ENCODE data around the gene LTB. TPM values are rescaled to one million over a fixed set of nuclear protein-coding genes. Genes with fewer than 3 reads are reported as not detected.
"Not testable (repeated sequence)": the region's sequence is repeated elsewhere in the genome, so short reads cannot be mapped to it uniquely, and the experiment has no call there.

The LTB gene
- total and polyA plus RNA-seq, 4 donors = 9.8 to 31.9 (median 12.2) TPM

DNA sequence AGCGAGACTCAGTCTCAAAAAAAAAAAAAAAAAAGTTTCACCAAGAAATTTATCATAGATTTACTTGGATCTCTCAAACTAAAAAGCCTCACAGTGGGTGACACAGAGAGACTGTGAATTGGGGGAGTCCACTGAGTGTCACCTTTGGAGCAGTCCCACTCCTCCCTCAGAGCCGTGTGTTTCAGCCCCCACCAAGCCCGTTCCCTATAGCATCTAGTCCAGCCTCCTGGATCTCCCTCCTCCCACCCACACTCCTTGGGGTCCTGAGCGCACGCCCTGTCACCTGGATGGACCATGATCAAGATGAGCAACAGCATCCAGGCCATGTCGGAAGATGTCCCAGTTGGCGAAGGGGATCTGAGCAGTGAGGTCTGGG, 10.2 kb upstream of the LTB start:
- H3K9me3 ChIP-seq (ENCODE audit: control insufficient read depth in 4 of 4, insufficient read depth in 3 of 4, low read length in 3 of 4) = no peaks in the 10 kb centered on the region
- DNase-seq (no peak), ATAC-seq (ENCODE audit: insufficient read depth, low FRiP score) (no peak)
- WGBS, 2 donors = 89 to 93% methylated on average over 7 of the region's 7 CpGs
- no peak overlapping the region for H3K27ac ChIP-seq (ENCODE audit: low read depth in 1 of 2, low read length in 1 of 2)
- no peak overlapping the region for H3K9ac ChIP-seq (ENCODE audit: insufficient read depth in 1 of 2, low read length in 2 of 2)
- TF ChIP-seq CTCF (IDR thresholded peaks at IDR 0.05; ENCODE audit: control extremely low read depth, extremely low read depth) = no peak
- no peaks in the 10 kb centered on the region for H3K27me3 ChIP-seq (ENCODE audit: control insufficient read depth in 3 of 3, insufficient read depth in 3 of 3, low read length in 2 of 3)
- no peaks in the 10 kb centered on the region for H3K36me3 ChIP-seq (ENCODE audit: control insufficient read depth in 4 of 4, insufficient read depth in 4 of 4, low read length in 4 of 4)
- H3K4me3 ChIP-seq = no peak overlapping the region
- H3K4me1 ChIP-seq (ENCODE audit: control insufficient read depth in 5 of 5, insufficient read depth in 5 of 5, low read length in 5 of 5) = no peaks in the 10 kb centered on the region

GRCh38 chr6:31590691-31591090, 8.5 kb upstream of the LTB start:
- not testable (repeated sequence) for H3K9ac ChIP-seq (ENCODE audit: insufficient read depth in 1 of 2, low read length in 2 of 2); H3K4me3 ChIP-seq; H3K36me3 ChIP-seq (ENCODE audit: control insufficient read depth in 4 of 4, insufficient read depth in 4 of 4, low read length in 4 of 4); ATAC-seq (ENCODE audit: insufficient read depth, low FRiP score); H3K27me3 ChIP-seq (ENCODE audit: control insufficient read depth in 3 of 3, insufficient read depth in 3 of 3, low read length in 2 of 3); DNase-seq; H3K4me1 ChIP-seq (ENCODE audit: control insufficient read depth in 5 of 5, insufficient read depth in 5 of 5, low read length in 5 of 5); H3K9me3 ChIP-seq (ENCODE audit: control insufficient read depth in 4 of 4, insufficient read depth in 3 of 4, low read length in 3 of 4); H3K27ac ChIP-seq (ENCODE audit: low read depth in 1 of 2, low read length in 1 of 2)
- 81 to 93% methylated on average over 5 of the region's 5 CpGs for WGBS, 2 donors

GRCh38 chr6:31588871-31589650, 6.8 kb upstream of the LTB start:
- no peak overlapping the region for H3K4me3 ChIP-seq
- no peaks in the 10 kb centered on the region for H3K36me3 ChIP-seq (ENCODE audit: control insufficient read depth in 4 of 4, insufficient read depth in 4 of 4, low read length in 4 of 4)
- ATAC-seq (ENCODE audit: insufficient read depth, low FRiP score) (no peak), DNase-seq (no peak)
- WGBS, 2 donors = 57 to 64% methylated on average over 8 to 9 of the region's 9 CpGs
- no peak for TF ChIP-seq CTCF (IDR thresholded peaks at IDR 0.05; ENCODE audit: control extremely low read depth, extremely low read depth)
- no peak overlapping the region for H3K27ac ChIP-seq (ENCODE audit: low read depth in 1 of 2, low read length in 1 of 2)
- no peaks in the 10 kb centered on the region for H3K9me3 ChIP-seq (ENCODE audit: control insufficient read depth in 4 of 4, insufficient read depth in 3 of 4, low read length in 3 of 4)
- peaks cover 0 to 1% (median 0%) of the 10 kb centered on the region in 5 donors for H3K4me1 ChIP-seq (ENCODE audit: control insufficient read depth in 5 of 5, insufficient read depth in 5 of 5, low read length in 5 of 5)
- H3K9ac ChIP-seq (ENCODE audit: insufficient read depth in 1 of 2, low read length in 2 of 2) = no peak overlapping the region
- no peaks in the 10 kb centered on the region for H3K27me3 ChIP-seq (ENCODE audit: control insufficient read depth in 3 of 3, insufficient read depth in 3 of 3, low read length in 2 of 3)

DNA sequence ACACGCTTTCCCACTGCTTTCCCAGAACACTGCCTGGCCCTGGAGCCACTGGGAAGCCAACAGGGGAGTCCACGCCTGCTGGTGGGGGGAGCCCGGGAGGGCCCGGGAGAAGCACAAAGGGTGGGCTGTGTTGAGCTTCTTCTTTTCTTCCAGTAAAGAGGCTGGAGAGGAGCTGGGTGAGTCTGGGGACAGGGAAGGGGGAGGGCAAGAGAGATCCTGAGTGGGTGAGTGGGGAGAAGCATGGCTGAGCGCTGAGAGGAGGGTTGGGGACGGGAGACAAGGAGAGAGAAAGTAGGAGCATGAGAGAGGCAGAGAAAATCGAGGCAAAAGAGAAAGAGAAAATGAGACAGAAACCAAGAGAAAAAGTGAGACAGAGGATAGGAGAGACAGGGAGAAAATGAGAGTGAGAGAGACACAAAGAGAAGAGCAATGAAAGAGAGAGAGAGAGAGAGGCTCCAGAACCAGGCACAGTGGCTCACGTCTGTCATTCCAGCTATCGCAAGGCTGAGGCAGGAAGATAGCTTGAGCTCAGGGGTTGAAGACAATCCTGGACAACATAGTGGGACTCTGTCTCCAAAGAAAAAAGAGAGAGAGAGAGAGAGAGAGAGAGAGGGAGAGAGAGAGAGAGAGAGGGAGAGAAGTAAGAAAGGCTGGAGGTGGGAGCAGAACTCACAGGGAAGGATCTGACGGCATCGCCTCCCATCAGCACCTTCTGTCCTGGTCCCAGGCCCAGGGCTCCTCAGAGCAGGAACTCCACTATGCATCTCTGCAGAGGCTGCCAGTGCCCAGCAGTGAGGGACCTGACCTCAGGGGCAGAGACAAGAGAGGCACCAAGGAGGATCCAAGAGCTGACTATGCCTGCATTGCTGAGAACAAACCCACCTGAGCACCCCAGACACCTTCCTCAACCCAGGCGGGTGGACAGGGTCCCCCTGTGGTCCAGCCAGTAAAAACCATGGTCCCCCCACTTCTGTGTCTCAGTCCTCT, 5.9 kb upstream of the LTB start:
- Histone ChIP-seq H3K9ac (ENCODE audit: insufficient read depth in 1 of 2, low read length in 2 of 2) (no peak overlapping the region), H3K27ac (ENCODE audit: low read depth in 1 of 2, low read length in 1 of 2) (no peak overlapping the region)

More for the DNA sequence above, 5.9 kb upstream of the LTB start:
- H3K9me3 ChIP-seq (ENCODE audit: control insufficient read depth in 4 of 4, insufficient read depth in 3 of 4, low read length in 3 of 4) = no peaks in the 10 kb centered on the region
- ATAC-seq (ENCODE audit: insufficient read depth, low FRiP score) (no peak), DNase-seq (no peak)
- 45 to 57% methylated on average over 12 of the region's 12 CpGs for WGBS, 2 donors
- H3K4me3 ChIP-seq = no peak overlapping the region
- H3K4me1 ChIP-seq (ENCODE audit: control insufficient read depth in 5 of 5, insufficient read depth in 5 of 5, low read length in 5 of 5) = peaks cover 0 to 1% (median 0%) of the 10 kb centered on the region in 5 donors
- no peaks in the 10 kb centered on the region for H3K27me3 ChIP-seq (ENCODE audit: control insufficient read depth in 3 of 3, insufficient read depth in 3 of 3, low read length in 2 of 3)
- H3K36me3 ChIP-seq (ENCODE audit: control insufficient read depth in 4 of 4, insufficient read depth in 4 of 4, low read length in 4 of 4) = no peaks in the 10 kb centered on the region
- TF ChIP-seq CTCF (IDR thresholded peaks at IDR 0.05; ENCODE audit: control extremely low read depth, extremely low read depth) = no peak

Data from lung (tissue), 12 donors.